Panc1 (cell line): ENCODE measurements around the gene MUC22.

ENCODE experiments used
- POLR2AphosphoS5 ChIP-seq: IDR thresholded peaks from 2 replicates; pipeline ENCODE4 v1.6.1; 2012; ENCODE audit warnings: mild to moderate bottlenecking, low read depth, low read length, moderate library complexity
- TCF7L2 ChIP-seq: IDR thresholded peaks from 2 replicates; pipeline ENCODE4 v1.6.1; 2011; ENCODE audit warnings: mild to moderate bottlenecking, low read depth, low read length, inconsistent platforms
- TF ChIP-seq, protein P1 (sequence below): fragments of 450-650 bp; IDR thresholded peaks from 2 replicates; pipeline ENCODE4 v1.5.1; 2017; ENCODE audit warnings: mild to moderate bottlenecking
- TF ChIP-seq, protein P2 (sequence below), 2 experiments: IDR thresholded peaks; 2 replicates each; pipeline ENCODE4 v1.6.1; 2011 to 2012; ENCODE audit warnings: low read depth in 2 of 2, control low read depth in 1 of 2, low read length in 1 of 2, mild to moderate bottlenecking in 1 of 2, moderate library complexity in 1 of 2; ENCODE audit not compliant: insufficient read depth in 1 of 2

DNA sequence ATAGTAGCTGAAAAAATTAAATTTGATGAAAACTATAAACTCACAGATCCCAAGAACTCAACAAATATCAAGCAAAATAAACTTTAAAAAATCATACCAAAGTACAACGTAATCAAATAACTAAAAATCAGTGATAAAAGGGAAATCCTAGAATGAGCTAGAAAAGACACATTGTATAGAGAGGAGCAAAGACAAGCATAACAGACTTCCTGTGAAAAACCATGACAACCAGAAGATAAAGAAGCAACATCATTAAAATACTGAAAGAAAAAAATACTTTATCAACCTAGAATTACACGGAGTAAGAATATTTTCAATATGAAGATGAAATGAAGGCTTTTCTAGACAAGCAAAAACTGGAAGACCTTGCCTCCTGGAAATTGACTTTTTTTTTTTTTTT lies 9.8 kb downstream of the MUC22 start:
- TF ChIP-seq, protein P1, sequence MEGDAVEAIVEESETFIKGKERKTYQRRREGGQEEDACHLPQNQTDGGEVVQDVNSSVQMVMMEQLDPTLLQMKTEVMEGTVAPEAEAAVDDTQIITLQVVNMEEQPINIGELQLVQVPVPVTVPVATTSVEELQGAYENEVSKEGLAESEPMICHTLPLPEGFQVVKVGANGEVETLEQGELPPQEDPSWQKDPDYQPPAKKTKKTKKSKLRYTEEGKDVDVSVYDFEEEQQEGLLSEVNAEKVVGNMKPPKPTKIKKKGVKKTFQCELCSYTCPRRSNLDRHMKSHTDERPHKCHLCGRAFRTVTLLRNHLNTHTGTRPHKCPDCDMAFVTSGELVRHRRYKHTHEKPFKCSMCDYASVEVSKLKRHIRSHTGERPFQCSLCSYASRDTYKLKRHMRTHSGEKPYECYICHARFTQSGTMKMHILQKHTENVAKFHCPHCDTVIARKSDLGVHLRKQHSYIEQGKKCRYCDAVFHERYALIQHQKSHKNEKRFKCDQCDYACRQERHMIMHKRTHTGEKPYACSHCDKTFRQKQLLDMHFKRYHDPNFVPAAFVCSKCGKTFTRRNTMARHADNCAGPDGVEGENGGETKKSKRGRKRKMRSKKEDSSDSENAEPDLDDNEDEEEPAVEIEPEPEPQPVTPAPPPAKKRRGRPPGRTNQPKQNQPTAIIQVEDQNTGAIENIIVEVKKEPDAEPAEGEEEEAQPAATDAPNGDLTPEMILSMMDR = no peak
- TF ChIP-seq POLR2AphosphoS5 (no peak), TCF7L2 (no peak)
- TF ChIP-seq, protein P2, sequence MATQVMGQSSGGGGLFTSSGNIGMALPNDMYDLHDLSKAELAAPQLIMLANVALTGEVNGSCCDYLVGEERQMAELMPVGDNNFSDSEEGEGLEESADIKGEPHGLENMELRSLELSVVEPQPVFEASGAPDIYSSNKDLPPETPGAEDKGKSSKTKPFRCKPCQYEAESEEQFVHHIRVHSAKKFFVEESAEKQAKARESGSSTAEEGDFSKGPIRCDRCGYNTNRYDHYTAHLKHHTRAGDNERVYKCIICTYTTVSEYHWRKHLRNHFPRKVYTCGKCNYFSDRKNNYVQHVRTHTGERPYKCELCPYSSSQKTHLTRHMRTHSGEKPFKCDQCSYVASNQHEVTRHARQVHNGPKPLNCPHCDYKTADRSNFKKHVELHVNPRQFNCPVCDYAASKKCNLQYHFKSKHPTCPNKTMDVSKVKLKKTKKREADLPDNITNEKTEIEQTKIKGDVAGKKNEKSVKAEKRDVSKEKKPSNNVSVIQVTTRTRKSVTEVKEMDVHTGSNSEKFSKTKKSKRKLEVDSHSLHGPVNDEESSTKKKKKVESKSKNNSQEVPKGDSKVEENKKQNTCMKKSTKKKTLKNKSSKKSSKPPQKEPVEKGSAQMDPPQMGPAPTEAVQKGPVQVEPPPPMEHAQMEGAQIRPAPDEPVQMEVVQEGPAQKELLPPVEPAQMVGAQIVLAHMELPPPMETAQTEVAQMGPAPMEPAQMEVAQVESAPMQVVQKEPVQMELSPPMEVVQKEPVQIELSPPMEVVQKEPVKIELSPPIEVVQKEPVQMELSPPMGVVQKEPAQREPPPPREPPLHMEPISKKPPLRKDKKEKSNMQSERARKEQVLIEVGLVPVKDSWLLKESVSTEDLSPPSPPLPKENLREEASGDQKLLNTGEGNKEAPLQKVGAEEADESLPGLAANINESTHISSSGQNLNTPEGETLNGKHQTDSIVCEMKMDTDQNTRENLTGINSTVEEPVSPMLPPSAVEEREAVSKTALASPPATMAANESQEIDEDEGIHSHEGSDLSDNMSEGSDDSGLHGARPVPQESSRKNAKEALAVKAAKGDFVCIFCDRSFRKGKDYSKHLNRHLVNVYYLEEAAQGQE (IDR thresholded peaks at IDR 0.05; ENCODE audit: insufficient read depth in 1 of 2, low read depth in 2 of 2, low read length in 1 of 2) = no peak
